WTC11 (cell line): ENCODE results near the gene TMEM82. TPM values are rescaled to one million over a fixed set of nuclear protein-coding genes. Genes with fewer than 3 reads are reported as not detected.

Source experiments
- ATAC-seq: fragments of 200-7000 bp; cut with Tn5 transposase; 2 replicates; pipeline ENCODE4 v1.10.0; 2021; ENCODE audit warnings: mild to moderate bottlenecking, moderate library complexity
- CTCF ChIA-PET: fragments of 300-600 bp; sonication (Branson Sonifier 250); formaldehyde crosslinking; loops from one replicate; lab custom pipeline; 2021; ENCODE audit warnings: antibody characterized with exemption; lab: Charles Lee
- POLR2A ChIA-PET: fragments of 350-600 bp; sonication (Branson Sonifier 250); formaldehyde crosslinking; loops from one replicate; lab custom pipeline; 2021; ENCODE audit warnings: antibody characterized with exemption; lab: Charles Lee
- DNase-seq: peaks from one replicate; pipeline ENCODE4 v3.0.0; 2021; ENCODE audit warnings: low spot score
- H3K27ac Mint-ChIP-seq: 2 replicates; pipeline ENCODE4 v1.8.0; 2021; ENCODE audit warnings: mixed read lengths
- H3K27me3 Mint-ChIP-seq: 2 replicates; pipeline ENCODE4 v1.8.0; 2021; ENCODE audit warnings: low read depth, mild to moderate bottlenecking, moderate library complexity, mixed read lengths
- H3K36me3 Mint-ChIP-seq: 2 replicates; pipeline ENCODE4 v1.8.0; 2021; ENCODE audit warnings: mixed read lengths
- H3K4me1 Mint-ChIP-seq: 2 replicates; pipeline ENCODE4 v1.8.0; 2022; ENCODE audit warnings: mixed read lengths
- H3K4me3 Mint-ChIP-seq: 2 replicates; pipeline ENCODE4 v1.8.0; 2021; ENCODE audit warnings: mild to moderate bottlenecking, moderate library complexity, mixed read lengths
- H3K9me3 Mint-ChIP-seq: 2 replicates; pipeline ENCODE4 v1.8.0; 2021; ENCODE audit warnings: mixed read lengths
- CBFB ChIP-seq: sonication (generic); formaldehyde crosslinking; IDR thresholded peaks from 2 replicates; pipeline ENCODE4 v1.8.1; 2022; ENCODE audit warnings: mild to moderate bottlenecking, low read depth, missing genetic modification reagents
- GTF2I ChIP-seq: fragments of 250-450 bp; sonication (Bioruptor Pico); conservative IDR thresholded peaks from 2 replicates; pipeline ENCODE4 v1.4.0; 2021; ENCODE audit warnings: mild to moderate bottlenecking
- IRF2 ChIP-seq: sonication (generic); formaldehyde crosslinking; IDR thresholded peaks from 2 replicates; pipeline ENCODE4 v1.8.0; 2022; ENCODE audit warnings: low read depth, missing genetic modification reagents, borderline replicate concordance
- JAZF1 ChIP-seq: fragments of 250-450 bp; sonication (Bioruptor Pico); IDR thresholded peaks from 2 replicates; pipeline ENCODE4 v1.9.0; 2021; ENCODE audit warnings: moderate library complexity, mild to moderate bottlenecking, inconsistent platforms
- OVOL2 ChIP-seq: fragments of 250-450 bp; sonication (Bioruptor Pico); IDR thresholded peaks from 2 replicates; pipeline ENCODE4 v1.9.0; 2021; ENCODE audit warnings: mild to moderate bottlenecking, borderline replicate concordance
- SOX15 ChIP-seq: fragments of 250-450 bp; sonication (Bioruptor Pico); IDR thresholded peaks from 2 replicates; pipeline ENCODE4 v1.9.0; 2021; ENCODE audit warnings: mild to moderate bottlenecking
- TEAD4 ChIP-seq: sonication (generic); formaldehyde crosslinking; IDR thresholded peaks from 2 replicates; pipeline ENCODE4 v1.8.0; 2022; ENCODE audit warnings: mild to moderate bottlenecking, missing genetic modification reagents
- TP53 ChIP-seq: sonication (generic); formaldehyde crosslinking; IDR thresholded peaks from 2 replicates; pipeline ENCODE4 v1.8.1; 2023; ENCODE audit warnings: mild to moderate bottlenecking, missing genetic modification reagents
- ZBTB21 ChIP-seq: sonication (generic); formaldehyde crosslinking; IDR thresholded peaks from 2 replicates; pipeline ENCODE4 v1.8.1; 2023; ENCODE audit warnings: mild to moderate bottlenecking, missing genetic modification reagents, borderline replicate concordance
- ZNF138 ChIP-seq: sonication (generic); formaldehyde crosslinking; conservative IDR thresholded peaks from 2 replicates; pipeline ENCODE4 v1.8.1; 2022; ENCODE audit warnings: mild to moderate bottlenecking, moderate library complexity, missing genetic modification reagents
- ZNF396 ChIP-seq: fragments of 250-450 bp; sonication (Bioruptor Pico); IDR thresholded peaks from 2 replicates; pipeline ENCODE4 v1.8.0; 2021; ENCODE audit warnings: mild to moderate bottlenecking, moderate library complexity, borderline replicate concordance
- ZNF423 ChIP-seq: fragments of 250-450 bp; sonication (Bioruptor Pico); IDR thresholded peaks from 2 replicates; pipeline ENCODE4 v2.1.2; 2022; ENCODE audit warnings: mild to moderate bottlenecking, moderate library complexity
- total RNA-seq: library from RNA; stranded (reverse); gene quantifications from 3 replicates; pipeline ENCODE4 v1.2.3, GENCODE V29; 2021
- TF ChIP-seq, protein P1 (sequence below): sonication (generic); formaldehyde crosslinking; IDR thresholded peaks from 2 replicates; pipeline ENCODE4 v1.8.1; 2023; ENCODE audit warnings: mild to moderate bottlenecking, missing genetic modification reagents
- TF ChIP-seq, protein P2 (sequence below): sonication (generic); formaldehyde crosslinking; conservative IDR thresholded peaks from 2 replicates; pipeline ENCODE4 v1.8.1; 2022; ENCODE audit warnings: mild to moderate bottlenecking, missing genetic modification reagents
- TF ChIP-seq, protein P3 (sequence below): sonication (generic); formaldehyde crosslinking; IDR thresholded peaks from 2 replicates; pipeline ENCODE4 v1.8.0; 2022; ENCODE audit warnings: mild to moderate bottlenecking, missing genetic modification reagents
- TF ChIP-seq, protein P4 (sequence below): fragments of 250-450 bp; sonication (Bioruptor Pico); IDR thresholded peaks from 2 replicates; pipeline ENCODE4 v1.9.0; 2021; ENCODE audit warnings: mild to moderate bottlenecking
- TF ChIP-seq, protein P5 (sequence below): fragments of 250-450 bp; sonication (Bioruptor Pico); IDR thresholded peaks from 2 replicates; pipeline ENCODE4 v1.8.0; 2021; ENCODE audit warnings: mild to moderate bottlenecking

TMEM82 gene
- total RNA-seq, 1 experiment from 2014 or later: 0.48 TPM

DNA sequence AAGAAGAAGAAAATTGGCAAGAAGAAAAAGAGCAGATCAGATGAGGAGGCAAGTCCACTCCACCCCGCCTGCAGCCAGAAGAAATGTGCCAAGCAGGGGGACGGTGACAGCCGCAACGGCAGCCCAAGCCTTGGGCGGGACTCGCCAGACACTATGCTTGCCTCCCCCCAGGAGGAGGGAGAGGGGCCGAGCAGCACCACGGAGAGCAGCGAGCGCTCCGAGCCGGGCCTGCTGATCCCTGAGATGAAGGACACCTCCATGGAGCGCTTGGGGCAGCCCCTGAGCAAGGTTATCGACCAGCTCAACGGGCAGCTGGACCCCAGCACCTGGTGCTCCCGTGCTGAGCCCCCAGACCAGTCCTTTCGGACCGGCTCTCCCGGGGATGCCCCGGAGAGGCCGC, 15.3 kb upstream of the TMEM82 start:
- POLR2A ChIA-PET: interaction anchor here (0.6 kb wide), 1 partner anchor 153 kb away, joined by 3 read pairs; no protein-coding TSS in a partner anchor
- CTCF ChIA-PET: no interaction called here
- H3K4me1 Mint-ChIP-seq: no peaks in the 10 kb centered on the region
- no peak for DNase-seq
- H3K27me3 Mint-ChIP-seq: no peaks in the 10 kb centered on the region
- no peak overlapping the region for H3K27ac Mint-ChIP-seq
- TF ChIP-seq, protein P1, sequence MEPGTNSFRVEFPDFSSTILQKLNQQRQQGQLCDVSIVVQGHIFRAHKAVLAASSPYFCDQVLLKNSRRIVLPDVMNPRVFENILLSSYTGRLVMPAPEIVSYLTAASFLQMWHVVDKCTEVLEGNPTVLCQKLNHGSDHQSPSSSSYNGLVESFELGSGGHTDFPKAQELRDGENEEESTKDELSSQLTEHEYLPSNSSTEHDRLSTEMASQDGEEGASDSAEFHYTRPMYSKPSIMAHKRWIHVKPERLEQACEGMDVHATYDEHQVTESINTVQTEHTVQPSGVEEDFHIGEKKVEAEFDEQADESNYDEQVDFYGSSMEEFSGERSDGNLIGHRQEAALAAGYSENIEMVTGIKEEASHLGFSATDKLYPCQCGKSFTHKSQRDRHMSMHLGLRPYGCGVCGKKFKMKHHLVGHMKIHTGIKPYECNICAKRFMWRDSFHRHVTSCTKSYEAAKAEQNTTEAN (CRISPR knock-in tag): no peak
- TF ChIP-seq, protein P2, sequence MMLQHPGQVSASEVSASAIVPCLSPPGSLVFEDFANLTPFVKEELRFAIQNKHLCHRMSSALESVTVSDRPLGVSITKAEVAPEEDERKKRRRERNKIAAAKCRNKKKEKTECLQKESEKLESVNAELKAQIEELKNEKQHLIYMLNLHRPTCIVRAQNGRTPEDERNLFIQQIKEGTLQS (CRISPR knock-in tag): no peak
- 0 out of 2 replicates have a peak, but pooled peaks have one; percentile 22 for ATAC-seq
- no peaks in the 10 kb centered on the region for H3K9me3 Mint-ChIP-seq
- peaks cover 23% of the 10 kb centered on the region for H3K36me3 Mint-ChIP-seq
- H3K4me3 Mint-ChIP-seq: no peak overlapping the region

DNA sequence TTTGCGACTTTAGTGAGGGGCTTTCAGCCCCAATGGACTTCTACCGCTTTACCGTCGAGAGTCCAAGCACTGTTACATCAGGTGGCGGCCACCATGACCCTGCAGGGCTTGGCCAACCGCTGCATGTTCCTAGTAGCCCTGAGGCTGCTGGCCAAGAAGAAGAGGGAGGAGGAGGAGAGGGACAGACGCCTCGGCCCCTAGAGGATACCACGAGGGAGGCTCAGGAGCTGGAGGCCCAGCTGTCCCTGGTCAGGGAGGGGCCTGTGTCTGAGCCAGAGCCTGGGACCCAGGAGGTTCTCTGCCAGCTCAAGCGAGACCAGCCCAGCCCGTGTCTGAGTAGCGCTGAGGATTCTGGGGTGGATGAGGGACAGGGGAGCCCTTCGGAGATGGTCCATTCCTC, 14.9 kb upstream of the TMEM82 start:
- POLR2A ChIA-PET: interaction anchor here (0.6 kb wide), 1 partner anchor 153 kb away, joined by 3 read pairs; no protein-coding TSS in a partner anchor
- Mint-ChIP-seq H3K9me3 (no peaks in the 10 kb centered on the region), H3K36me3 (peaks cover 26% of the 10 kb centered on the region), H3K27ac (no peak overlapping the region), H3K4me1 (no peaks in the 10 kb centered on the region), H3K4me3 (no peak overlapping the region), H3K27me3 (no peaks in the 10 kb centered on the region)
- ATAC-seq (no peak), DNase-seq (no peak)
- CTCF ChIA-PET: interaction anchor here (1.2 kb wide), 1 partner anchor 13 kb away, joined by 3 read pairs; no protein-coding TSS in a partner anchor
- TF ChIP-seq GTF2I (no peak), CBFB (CRISPR knock-in tag) (no peak), OVOL2 (CRISPR knock-in tag) (no peak), TEAD4 (CRISPR knock-in tag) (no peak)
- TF ChIP-seq, protein P3, sequence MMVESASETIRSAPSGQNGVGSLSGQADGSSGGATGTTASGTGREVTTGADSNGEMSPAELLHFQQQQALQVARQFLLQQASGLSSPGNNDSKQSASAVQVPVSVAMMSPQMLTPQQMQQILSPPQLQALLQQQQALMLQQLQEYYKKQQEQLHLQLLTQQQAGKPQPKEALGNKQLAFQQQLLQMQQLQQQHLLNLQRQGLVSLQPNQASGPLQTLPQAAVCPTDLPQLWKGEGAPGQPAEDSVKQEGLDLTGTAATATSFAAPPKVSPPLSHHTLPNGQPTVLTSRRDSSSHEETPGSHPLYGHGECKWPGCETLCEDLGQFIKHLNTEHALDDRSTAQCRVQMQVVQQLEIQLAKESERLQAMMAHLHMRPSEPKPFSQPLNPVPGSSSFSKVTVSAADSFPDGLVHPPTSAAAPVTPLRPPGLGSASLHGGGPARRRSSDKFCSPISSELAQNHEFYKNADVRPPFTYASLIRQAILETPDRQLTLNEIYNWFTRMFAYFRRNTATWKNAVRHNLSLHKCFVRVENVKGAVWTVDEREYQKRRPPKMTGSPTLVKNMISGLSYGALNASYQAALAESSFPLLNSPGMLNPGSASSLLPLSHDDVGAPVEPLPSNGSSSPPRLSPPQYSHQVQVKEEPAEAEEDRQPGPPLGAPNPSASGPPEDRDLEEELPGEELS (CRISPR knock-in tag): no peak
- TF ChIP-seq, protein P4, sequence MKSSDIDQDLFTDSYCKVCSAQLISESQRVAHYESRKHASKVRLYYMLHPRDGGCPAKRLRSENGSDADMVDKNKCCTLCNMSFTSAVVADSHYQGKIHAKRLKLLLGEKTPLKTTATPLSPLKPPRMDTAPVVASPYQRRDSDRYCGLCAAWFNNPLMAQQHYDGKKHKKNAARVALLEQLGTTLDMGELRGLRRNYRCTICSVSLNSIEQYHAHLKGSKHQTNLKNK (CRISPR knock-in tag): no peak
- TF ChIP-seq, all 79 proteins: peak for 0

DNA sequence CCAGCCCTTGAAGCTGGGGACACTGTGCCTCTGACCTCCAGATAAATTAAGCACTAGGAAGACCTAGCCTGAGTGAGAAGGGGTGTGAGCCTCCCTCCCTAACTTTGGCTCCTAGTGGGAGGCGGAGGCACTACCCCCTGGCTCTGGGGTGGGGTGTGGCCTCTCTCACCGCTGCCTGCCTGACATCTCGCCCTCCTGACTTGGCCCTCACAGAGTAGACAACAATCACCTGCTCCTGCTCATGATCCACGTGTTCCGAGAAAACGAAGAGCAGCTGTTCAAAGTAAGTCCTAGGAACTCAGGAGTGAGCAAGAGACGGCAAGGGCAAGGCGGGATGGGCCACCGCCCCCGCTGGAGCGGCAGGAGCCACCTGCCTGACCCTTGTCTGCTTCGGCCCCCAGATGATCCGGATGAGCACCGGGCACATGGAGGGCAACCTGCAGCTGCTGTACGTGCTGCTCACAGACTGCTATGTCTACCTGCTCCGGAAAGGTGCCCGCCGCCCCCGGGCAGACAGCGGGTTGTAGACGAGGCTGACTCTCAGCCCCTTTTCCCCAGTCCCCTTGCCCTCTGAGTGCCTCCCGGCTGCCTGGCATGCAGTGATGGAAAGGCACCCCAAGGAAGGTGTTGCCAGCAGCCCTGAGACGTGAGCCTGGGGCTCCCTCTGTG, 14.3 kb upstream of the TMEM82 start:
- Mint-ChIP-seq H3K27me3 (no peaks in the 10 kb centered on the region), H3K36me3 (peaks cover 24% of the 10 kb centered on the region; the same call in 1 of the 2 replicates), H3K4me1 (no peaks in the 10 kb centered on the region), H3K9me3 (no peaks in the 10 kb centered on the region), H3K4me3 (no peak overlapping the region), H3K27ac (no peak overlapping the region)
- ChIA-PET CTCF (interaction anchor here (1.2 kb wide), 1 partner anchor 13 kb away, joined by 3 read pairs; no protein-coding TSS in a partner anchor), POLR2A (no interaction called here)
- no peak for ATAC-seq
- TF ChIP-seq GTF2I: no peak
- TF ChIP-seq TP53 (CRISPR knock-in tag): no peak
- TF ChIP-seq, protein P2 (CRISPR knock-in tag): no peak
- TF ChIP-seq SOX15 (CRISPR knock-in tag): no peak
- TF ChIP-seq ZBTB21: no peak
- TF ChIP-seq ZNF396 (CRISPR knock-in tag): no peak
- TF ChIP-seq, protein P5, sequence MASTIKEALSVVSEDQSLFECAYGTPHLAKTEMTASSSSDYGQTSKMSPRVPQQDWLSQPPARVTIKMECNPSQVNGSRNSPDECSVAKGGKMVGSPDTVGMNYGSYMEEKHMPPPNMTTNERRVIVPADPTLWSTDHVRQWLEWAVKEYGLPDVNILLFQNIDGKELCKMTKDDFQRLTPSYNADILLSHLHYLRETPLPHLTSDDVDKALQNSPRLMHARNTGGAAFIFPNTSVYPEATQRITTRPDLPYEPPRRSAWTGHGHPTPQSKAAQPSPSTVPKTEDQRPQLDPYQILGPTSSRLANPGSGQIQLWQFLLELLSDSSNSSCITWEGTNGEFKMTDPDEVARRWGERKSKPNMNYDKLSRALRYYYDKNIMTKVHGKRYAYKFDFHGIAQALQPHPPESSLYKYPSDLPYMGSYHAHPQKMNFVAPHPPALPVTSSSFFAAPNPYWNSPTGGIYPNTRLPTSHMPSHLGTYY (CRISPR knock-in tag): no peak
- no peak for TF ChIP-seq ZNF138 (CRISPR knock-in tag)
- TF ChIP-seq JAZF1 (CRISPR knock-in tag): no peak
- no peak for TF ChIP-seq ZNF423 (CRISPR knock-in tag)
- no peak for TF ChIP-seq IRF2 (CRISPR knock-in tag)
- no peak for DNase-seq
